Natural killer cell treated with Interleukin-12 subunit alpha and Interleukin-12 subunit beta and Interleukin-15 and Interleukin-18, amount 100 ng/mL, for 72 hours (primary cell): Measurements from ENCODE around the gene DNAL4. TPM values are rescaled to one million over a fixed set of nuclear protein-coding genes. Genes with fewer than 3 reads are reported as not detected.

Experiments
- ATAC-seq, 2 donors: fragments of 150-1000 bp; cut with Tn5 transposase in 1 of 2; sonication (Bioruptor Pico), chemical (Tn5 transposase) in 1 of 2; 2 replicates each; pipeline ENCODE4 v1.10.0; 2021
- DNase-seq: peaks from one replicate; pipeline ENCODE4 v3.0.0; 2022; ENCODE audit warnings: low spot score
- H3K27ac Mint-ChIP-seq, 2 donors: 1 replicate in 1 of 2; 2 replicates in 1 of 2; pipeline ENCODE4 v1.8.0; 2022; ENCODE audit warnings: mixed read lengths in 2 of 2, mild to moderate bottlenecking in 1 of 2, moderate library complexity in 1 of 2
- H3K27me3 Mint-ChIP-seq, 2 donors: 1 replicate in 1 of 2; 2 replicates in 1 of 2; pipeline ENCODE4 v1.8.0; 2022; ENCODE audit warnings: mixed read lengths in 2 of 2
- H3K36me3 Mint-ChIP-seq: one replicate; pipeline ENCODE4 v1.8.0; 2022; ENCODE audit warnings: mixed read lengths
- H3K4me1 Mint-ChIP-seq, 2 donors: 1 replicate in 1 of 2; 2 replicates in 1 of 2; pipeline ENCODE4 v1.8.0; 2022; ENCODE audit warnings: low read depth in 2 of 2, mixed read lengths in 2 of 2, mild to moderate bottlenecking in 1 of 2
- H3K4me3 Mint-ChIP-seq: one replicate; pipeline ENCODE4 v1.8.0; 2022; ENCODE audit warnings: mixed read lengths
- H3K9me3 Mint-ChIP-seq: 2 replicates; pipeline ENCODE4 v1.8.0; 2022; ENCODE audit warnings: mixed read lengths
- total RNA-seq, 2 donors: library from RNA; stranded (reverse); gene quantifications; one replicate each; pipeline ENCODE4 v1.2.3, GENCODE V29; 2022

DNAL4 gene
- total RNA-seq, 2 donors from 2014 or later = 9.0 to 11.0 TPM

GRCh38 chr22:38772623-38772873, 21.4 kb downstream of the DNAL4 start:
- H3K36me3 Mint-ChIP-seq = no peaks in the 10 kb centered on the region
- H3K4me3 Mint-ChIP-seq = no peak overlapping the region
- peaks cover 0 to 10% of the 10 kb centered on the region in 2 donors for H3K4me1 Mint-ChIP-seq
- DNase-seq (no peak), ATAC-seq (no peak)
- H3K9me3 Mint-ChIP-seq = no peaks in the 10 kb centered on the region
- no peak overlapping the region for H3K27ac Mint-ChIP-seq
- no peaks in the 10 kb centered on the region for H3K27me3 Mint-ChIP-seq

- ATAC-seq (no peak), DNase-seq (no peak)
- Mint-ChIP-seq H3K9me3 (no peaks in the 10 kb centered on the region), H3K4me3 (no peak overlapping the region), H3K36me3 (no peaks in the 10 kb centered on the region), H3K4me1 (peaks cover 0 to 5% of the 10 kb centered on the region in 2 donors), H3K27me3 (no peaks in the 10 kb centered on the region), H3K27ac (no peak overlapping the region)
Measured at GRCh38 chr22:38770257-38770949, 23.5 kb downstream of the DNAL4 start.

GRCh38 chr22:38768036-38768435, 25.9 kb downstream of the DNAL4 start:
- Mint-ChIP-seq H3K4me3 (no peak overlapping the region), H3K27me3 (no peaks in the 10 kb centered on the region), H3K27ac (no peak overlapping the region), H3K36me3 (no peaks in the 10 kb centered on the region), H3K4me1 (peaks cover 0 to 4% of the 10 kb centered on the region in 2 donors), H3K9me3 (no peaks in the 10 kb centered on the region)
- DNase-seq = no peak
- no peak for ATAC-seq

GRCh38 chr22:38767313-38767712, 26.6 kb downstream of the DNAL4 start:
- H3K27ac Mint-ChIP-seq = no peak overlapping the region
- peaks cover 0 to 4% of the 10 kb centered on the region in 2 donors for H3K4me1 Mint-ChIP-seq
- no peaks in the 10 kb centered on the region for H3K9me3 Mint-ChIP-seq
- no peaks in the 10 kb centered on the region for H3K27me3 Mint-ChIP-seq
- no peaks in the 10 kb centered on the region for H3K36me3 Mint-ChIP-seq
- ATAC-seq (no peak), DNase-seq (no peak)
- H3K4me3 Mint-ChIP-seq = no peak overlapping the region

GRCh38 chr22:38766076-38766777, 27.7 kb downstream of the DNAL4 start:
- Mint-ChIP-seq H3K27ac (no peak overlapping the region), H3K4me1 (peaks cover 0 to 4% of the 10 kb centered on the region in 2 donors), H3K9me3 (no peaks in the 10 kb centered on the region), H3K36me3 (no peaks in the 10 kb centered on the region), H3K27me3 (no peaks in the 10 kb centered on the region), H3K4me3 (no peak overlapping the region)
- DNase-seq (no peak), ATAC-seq (peak in 1 of 2 donors; percentile 59)

- ATAC-seq (no peak), DNase-seq (no peak)
- no peaks in the 10 kb centered on the region for H3K9me3 Mint-ChIP-seq
- H3K4me3 Mint-ChIP-seq = no peak overlapping the region
- H3K27me3 Mint-ChIP-seq = no peaks in the 10 kb centered on the region
- peaks cover 8 to 10% of the 10 kb centered on the region in 2 donors for H3K4me1 Mint-ChIP-seq
- no peaks in the 10 kb centered on the region for H3K36me3 Mint-ChIP-seq
- H3K27ac Mint-ChIP-seq = no peak overlapping the region
Measured at GRCh38 chr22:38762551-38762983, 31.4 kb downstream of the DNAL4 start.

- Mint-ChIP-seq H3K36me3 (no peaks in the 10 kb centered on the region), H3K4me3 (no peak overlapping the region), H3K27me3 (no peaks in the 10 kb centered on the region), H3K27ac (no peak overlapping the region), H3K9me3 (no peaks in the 10 kb centered on the region), H3K4me1 (peaks cover 17 to 21% of the 10 kb centered on the region in 2 donors)
- no peak for DNase-seq
- ATAC-seq = peak; percentile 9 to 26
Measured at GRCh38 chr22:38761202-38762162, 32.5 kb downstream of the DNAL4 start.

GRCh38 chr22:38760477-38761201, 33.3 kb downstream of the DNAL4 start:
- DNase-seq (no peak), ATAC-seq (no peak)
- H3K4me1 Mint-ChIP-seq = peaks cover 17 to 22% of the 10 kb centered on the region in 2 donors
- H3K27me3 Mint-ChIP-seq = no peaks in the 10 kb centered on the region
- H3K4me3 Mint-ChIP-seq = no peak overlapping the region
- H3K36me3 Mint-ChIP-seq = no peaks in the 10 kb centered on the region
- H3K27ac Mint-ChIP-seq = no peak overlapping the region
- no peaks in the 10 kb centered on the region for H3K9me3 Mint-ChIP-seq

GRCh38 chr22:38759005-38759404, 34.9 kb downstream of the DNAL4 start:
- no peak for ATAC-seq
- no peaks in the 10 kb centered on the region for H3K27me3 Mint-ChIP-seq
- H3K27ac Mint-ChIP-seq = no peak overlapping the region
- H3K4me1 Mint-ChIP-seq = peaks cover 24 to 30% of the 10 kb centered on the region in 2 donors
- H3K36me3 Mint-ChIP-seq = no peaks in the 10 kb centered on the region
- no peak overlapping the region for H3K4me3 Mint-ChIP-seq
- no peaks in the 10 kb centered on the region for H3K9me3 Mint-ChIP-seq
- DNase-seq = no peak

- Mint-ChIP-seq H3K27ac (peak overlapping the region in 1 of 2 donors; percentile 92), H3K27me3 (no peaks in the 10 kb centered on the region), H3K36me3 (no peaks in the 10 kb centered on the region), H3K9me3 (no peaks in the 10 kb centered on the region), H3K4me1 (peaks cover 30 to 36% of the 10 kb centered on the region in 2 donors), H3K4me3 (peak overlapping the region; percentile 93)
- no peak for ATAC-seq
- no peak for DNase-seq
Measured at GRCh38 chr22:38758276-38758945, 35.5 kb downstream of the DNAL4 start.

GRCh38 chr22:38757464-38757757, 36.5 kb downstream of the DNAL4 start:
- ATAC-seq (no peak), DNase-seq (no peak)
- Mint-ChIP-seq H3K27ac (peak overlapping the region; percentile 92 to 93), H3K4me3 (peak overlapping the region; percentile 93), H3K27me3 (no peaks in the 10 kb centered on the region), H3K9me3 (no peaks in the 10 kb centered on the region), H3K4me1 (peaks cover 37 to 46% of the 10 kb centered on the region in 2 donors), H3K36me3 (no peaks in the 10 kb centered on the region)

GRCh38 chr22:38756711-38757463, 37.1 kb downstream of the DNAL4 start:
- Mint-ChIP-seq H3K36me3 (no peaks in the 10 kb centered on the region), H3K27me3 (no peaks in the 10 kb centered on the region), H3K4me3 (peak overlapping the region; percentile 93), H3K27ac (peak overlapping the region; percentile 92 to 93), H3K4me1 (peaks cover 42 to 52% of the 10 kb centered on the region in 2 donors), H3K9me3 (no peaks in the 10 kb centered on the region)
- ATAC-seq (no peak), DNase-seq (no peak)
